ENCODE data around the gene ADH4.
"Not testable (repeated sequence)": the region's sequence is repeated elsewhere in the genome, so short reads cannot be mapped to it uniquely, and the experiment has no call there.

DNA sequence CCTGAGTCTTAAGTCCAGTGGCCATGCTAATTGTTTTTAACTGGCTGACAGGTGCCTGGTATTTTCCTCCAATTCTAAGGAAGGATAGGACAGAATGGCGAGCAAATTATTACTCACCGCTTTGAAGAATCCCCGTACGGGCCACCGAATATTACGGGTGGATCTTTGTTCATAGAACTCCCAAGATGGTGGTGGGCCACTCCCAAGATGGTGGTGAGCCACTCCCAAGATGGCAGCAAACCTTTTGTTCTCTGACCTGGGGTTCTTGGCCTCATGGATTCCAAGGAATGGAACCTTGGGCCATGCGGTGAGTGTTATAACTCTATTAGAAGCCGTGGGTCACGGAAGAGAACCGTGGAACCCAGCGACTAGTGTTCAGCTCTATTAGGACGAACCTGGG is 34.8 kb downstream of the ADH4 start:
- not testable (repeated sequence) for TF ChIP-seq RFX5 (IDR thresholded peaks at IDR 0.05; ENCODE audit: low read depth, low read length); POLR2A (IDR thresholded peaks at IDR 0.05; ENCODE audit: low read depth, low read length); CTCF (conservative IDR thresholded peaks at IDR 0.05; ENCODE audit: low read depth, low read length)

All from IMR-90 (cell line).